ENCODE measurements around the gene LYPD6B. TPM values are rescaled to one million over a fixed set of nuclear protein-coding genes. Genes with fewer than 3 reads are reported as not detected.

LYPD6B gene
- 7.8 TPM for polyA plus RNA-seq

- Mint-ChIP-seq H3K4me3 (peak within 1 kb of the TSS; percentile 83 to 92 (median 86)), H3K27ac (no peak within 1 kb of the TSS), H3K4me1 (peaks cover 5 to 12% (median 11%) of the 10 kb centered on the region in 3 donors)
Observed at GRCh38 chr2:149038442-149039212, at the start of gene LYPD6B. Gene LYPD6B (plus strand): TSS chr2:149038699. CDS start chr2:149130949, 92,250 bp downstream.

GRCh38 chr2:148989882-148990493 lies 48.5 kb upstream of the LYPD6B start:
- H3K27me3 Mint-ChIP-seq = no peaks in the 10 kb centered on the region
- no peak overlapping the region for H3K4me3 Mint-ChIP-seq
- H3K4me1 Mint-ChIP-seq = peaks cover 2 to 6% (median 4%) of the 10 kb centered on the region in 3 donors
- no peaks in the 10 kb centered on the region for H3K9me3 Mint-ChIP-seq
- peak overlapping the region in 1 of 3 donors; percentile 2 for H3K27ac Mint-ChIP-seq
- peaks cover 1% of the 10 kb centered on the region for H3K36me3 Mint-ChIP-seq

More at GRCh38 chr2:149038442-149039212, at the start of gene LYPD6B:
- Mint-ChIP-seq H3K9me3 (no peaks in the 10 kb centered on the region), H3K27me3 (peaks cover 3% of the 10 kb centered on the region), H3K36me3 (no peaks in the 10 kb centered on the region)

- H3K36me3 Mint-ChIP-seq = peaks cover 1% of the 10 kb centered on the region
- H3K9me3 Mint-ChIP-seq = no peaks in the 10 kb centered on the region
- H3K4me3 Mint-ChIP-seq = no peak overlapping the region
- H3K27me3 Mint-ChIP-seq = no peaks in the 10 kb centered on the region
- H3K27ac Mint-ChIP-seq = no peak overlapping the region
- H3K4me1 Mint-ChIP-seq = peaks cover 2 to 6% (median 4%) of the 10 kb centered on the region in 3 donors
Observed at GRCh38 chr2:148990968-148991367, 47.5 kb upstream of the LYPD6B start.

GRCh38 chr2:148992448-148992847 lies 46.1 kb upstream of the LYPD6B start:
- Mint-ChIP-seq H3K27me3 (no peaks in the 10 kb centered on the region), H3K36me3 (peaks cover 1% of the 10 kb centered on the region), H3K27ac (no peak overlapping the region), H3K9me3 (no peaks in the 10 kb centered on the region), H3K4me3 (no peak overlapping the region), H3K4me1 (peaks cover 2 to 6% (median 4%) of the 10 kb centered on the region in 3 donors)

GRCh38 chr2:148993351-148993750 lies 45.1 kb upstream of the LYPD6B start:
- Mint-ChIP-seq H3K9me3 (no peaks in the 10 kb centered on the region), H3K4me3 (no peak overlapping the region), H3K27ac (no peak overlapping the region), H3K36me3 (peaks cover 2% of the 10 kb centered on the region), H3K27me3 (no peaks in the 10 kb centered on the region), H3K4me1 (peaks cover 2 to 6% (median 4%) of the 10 kb centered on the region in 3 donors)

GRCh38 chr2:148994341-148994740 lies 44.2 kb upstream of the LYPD6B start:
- Mint-ChIP-seq H3K27me3 (no peaks in the 10 kb centered on the region), H3K27ac (no peak overlapping the region), H3K4me3 (no peak overlapping the region), H3K4me1 (peaks cover 2 to 6% (median 4%) of the 10 kb centered on the region in 3 donors), H3K9me3 (no peaks in the 10 kb centered on the region), H3K36me3 (peaks cover 2% of the 10 kb centered on the region)

- Mint-ChIP-seq H3K36me3 (peaks cover 2% of the 10 kb centered on the region), H3K4me3 (no peak overlapping the region), H3K27me3 (no peaks in the 10 kb centered on the region), H3K27ac (no peak overlapping the region), H3K9me3 (no peaks in the 10 kb centered on the region), H3K4me1 (peaks cover 0 to 2% (median 0%) of the 10 kb centered on the region in 3 donors)
Observed at GRCh38 chr2:148996805-148997204, 41.7 kb upstream of the LYPD6B start.

GRCh38 chr2:148998165-148998830 lies 40.2 kb upstream of the LYPD6B start:
- H3K4me1 Mint-ChIP-seq = peaks cover 0 to 2% (median 0%) of the 10 kb centered on the region in 3 donors
- peaks cover 2% of the 10 kb centered on the region for H3K36me3 Mint-ChIP-seq
- H3K27me3 Mint-ChIP-seq = no peaks in the 10 kb centered on the region
- no peak overlapping the region for H3K4me3 Mint-ChIP-seq
- H3K9me3 Mint-ChIP-seq = no peaks in the 10 kb centered on the region
- peak overlapping the region in 1 of 3 donors; percentile 2 for H3K27ac Mint-ChIP-seq

- Mint-ChIP-seq H3K27me3 (no peaks in the 10 kb centered on the region), H3K27ac (no peak overlapping the region), H3K36me3 (peaks cover 2% of the 10 kb centered on the region), H3K4me3 (no peak overlapping the region), H3K9me3 (no peaks in the 10 kb centered on the region), H3K4me1 (no peaks in the 10 kb centered on the region)
Observed at GRCh38 chr2:148998831-148999200, 39.7 kb upstream of the LYPD6B start.

GRCh38 chr2:148999451-148999921 lies 39.0 kb upstream of the LYPD6B start:
- H3K27ac Mint-ChIP-seq = no peak overlapping the region

GRCh38 chr2:149000158-149000938 lies 38.2 kb upstream of the LYPD6B start:
- no peaks in the 10 kb centered on the region for H3K4me1 Mint-ChIP-seq
- peaks cover 2% of the 10 kb centered on the region for H3K36me3 Mint-ChIP-seq
- no peaks in the 10 kb centered on the region for H3K27me3 Mint-ChIP-seq
- H3K4me3 Mint-ChIP-seq = no peak overlapping the region
- H3K9me3 Mint-ChIP-seq = no peaks in the 10 kb centered on the region
- H3K27ac Mint-ChIP-seq = no peak overlapping the region

More at GRCh38 chr2:148999451-148999921, 39.0 kb upstream of the LYPD6B start:
- Mint-ChIP-seq H3K36me3 (peaks cover 2% of the 10 kb centered on the region), H3K4me3 (no peak overlapping the region), H3K9me3 (no peaks in the 10 kb centered on the region), H3K4me1 (no peaks in the 10 kb centered on the region), H3K27me3 (no peaks in the 10 kb centered on the region)

- H3K4me1 Mint-ChIP-seq = no peaks in the 10 kb centered on the region
Observed at GRCh38 chr2:149001496-149001895, 37.0 kb upstream of the LYPD6B start.

GRCh38 chr2:149002378-149002890 lies 36.1 kb upstream of the LYPD6B start:
- H3K4me3 Mint-ChIP-seq = no peak overlapping the region
- H3K27ac Mint-ChIP-seq = no peak overlapping the region
- no peaks in the 10 kb centered on the region for H3K27me3 Mint-ChIP-seq
- H3K4me1 Mint-ChIP-seq = no peaks in the 10 kb centered on the region
- peaks cover 2% of the 10 kb centered on the region for H3K36me3 Mint-ChIP-seq
- no peaks in the 10 kb centered on the region for H3K9me3 Mint-ChIP-seq

More at GRCh38 chr2:149001496-149001895, 37.0 kb upstream of the LYPD6B start:
- H3K27me3 Mint-ChIP-seq = no peaks in the 10 kb centered on the region
- no peaks in the 10 kb centered on the region for H3K9me3 Mint-ChIP-seq
- no peak overlapping the region for H3K27ac Mint-ChIP-seq
- no peak overlapping the region for H3K4me3 Mint-ChIP-seq
- peaks cover 2% of the 10 kb centered on the region for H3K36me3 Mint-ChIP-seq

- Mint-ChIP-seq H3K4me3 (no peak overlapping the region), H3K27ac (no peak overlapping the region), H3K27me3 (no peaks in the 10 kb centered on the region), H3K9me3 (no peaks in the 10 kb centered on the region), H3K36me3 (no peaks in the 10 kb centered on the region), H3K4me1 (no peaks in the 10 kb centered on the region)
Observed at GRCh38 chr2:149002891-149003740, 35.4 kb upstream of the LYPD6B start.
